ENCODE measurements around the gene TSHZ2.

TSHZ2 gene

GRCh38 chr20:53130795-53131194, 158.6 kb downstream of the TSHZ2 start:
- TF ChIP-seq POLR2AphosphoS5 (IDR thresholded peaks at IDR 0.05; ENCODE audit: low read depth, low read length) (no peak), TAF1 (IDR thresholded peaks at IDR 0.05; ENCODE audit: borderline replicate concordance, insufficient read depth, low read length) (no peak), SIN3A (IDR thresholded peaks at IDR 0.05; ENCODE audit: borderline replicate concordance, insufficient read depth, low read length) (no peak), FOXP2 (optimal IDR thresholded peaks at IDR 0.05; ENCODE audit: borderline replicate concordance, extremely low read depth, extremely low read length, insufficient read depth) (no peak)
- TF ChIP-seq, protein P1, sequence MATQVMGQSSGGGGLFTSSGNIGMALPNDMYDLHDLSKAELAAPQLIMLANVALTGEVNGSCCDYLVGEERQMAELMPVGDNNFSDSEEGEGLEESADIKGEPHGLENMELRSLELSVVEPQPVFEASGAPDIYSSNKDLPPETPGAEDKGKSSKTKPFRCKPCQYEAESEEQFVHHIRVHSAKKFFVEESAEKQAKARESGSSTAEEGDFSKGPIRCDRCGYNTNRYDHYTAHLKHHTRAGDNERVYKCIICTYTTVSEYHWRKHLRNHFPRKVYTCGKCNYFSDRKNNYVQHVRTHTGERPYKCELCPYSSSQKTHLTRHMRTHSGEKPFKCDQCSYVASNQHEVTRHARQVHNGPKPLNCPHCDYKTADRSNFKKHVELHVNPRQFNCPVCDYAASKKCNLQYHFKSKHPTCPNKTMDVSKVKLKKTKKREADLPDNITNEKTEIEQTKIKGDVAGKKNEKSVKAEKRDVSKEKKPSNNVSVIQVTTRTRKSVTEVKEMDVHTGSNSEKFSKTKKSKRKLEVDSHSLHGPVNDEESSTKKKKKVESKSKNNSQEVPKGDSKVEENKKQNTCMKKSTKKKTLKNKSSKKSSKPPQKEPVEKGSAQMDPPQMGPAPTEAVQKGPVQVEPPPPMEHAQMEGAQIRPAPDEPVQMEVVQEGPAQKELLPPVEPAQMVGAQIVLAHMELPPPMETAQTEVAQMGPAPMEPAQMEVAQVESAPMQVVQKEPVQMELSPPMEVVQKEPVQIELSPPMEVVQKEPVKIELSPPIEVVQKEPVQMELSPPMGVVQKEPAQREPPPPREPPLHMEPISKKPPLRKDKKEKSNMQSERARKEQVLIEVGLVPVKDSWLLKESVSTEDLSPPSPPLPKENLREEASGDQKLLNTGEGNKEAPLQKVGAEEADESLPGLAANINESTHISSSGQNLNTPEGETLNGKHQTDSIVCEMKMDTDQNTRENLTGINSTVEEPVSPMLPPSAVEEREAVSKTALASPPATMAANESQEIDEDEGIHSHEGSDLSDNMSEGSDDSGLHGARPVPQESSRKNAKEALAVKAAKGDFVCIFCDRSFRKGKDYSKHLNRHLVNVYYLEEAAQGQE (IDR thresholded peaks at IDR 0.05; ENCODE audit: insufficient read depth in 1 of 2, low read depth in 2 of 2, low read length in 2 of 2), result no peak

GRCh38 chr20:53133125-53133524, 161.0 kb downstream of the TSHZ2 start:
- TF ChIP-seq FOXP2 (optimal IDR thresholded peaks at IDR 0.05; ENCODE audit: borderline replicate concordance, extremely low read depth, extremely low read length, insufficient read depth), result no peak
- no peak for TF ChIP-seq TAF1 (IDR thresholded peaks at IDR 0.05; ENCODE audit: borderline replicate concordance, insufficient read depth, low read length)
- no peak for TF ChIP-seq SIN3A (IDR thresholded peaks at IDR 0.05; ENCODE audit: borderline replicate concordance, insufficient read depth, low read length)
- TF ChIP-seq POLR2AphosphoS5 (IDR thresholded peaks at IDR 0.05; ENCODE audit: low read depth, low read length), result no peak

- TF ChIP-seq POLR2AphosphoS5 (IDR thresholded peaks at IDR 0.05; ENCODE audit: low read depth, low read length) (no peak), SIN3A (IDR thresholded peaks at IDR 0.05; ENCODE audit: borderline replicate concordance, insufficient read depth, low read length) (no peak), TAF1 (IDR thresholded peaks at IDR 0.05; ENCODE audit: borderline replicate concordance, insufficient read depth, low read length) (no peak), FOXP2 (optimal IDR thresholded peaks at IDR 0.05; ENCODE audit: borderline replicate concordance, extremely low read depth, extremely low read length, insufficient read depth) (no peak)
- TF ChIP-seq, protein P1 (IDR thresholded peaks at IDR 0.05; ENCODE audit: insufficient read depth in 1 of 2, low read depth in 2 of 2, low read length in 2 of 2), result no peak
Observed at GRCh38 chr20:53133628-53134027, 161.5 kb downstream of the TSHZ2 start.

- TF ChIP-seq TAF1 (IDR thresholded peaks at IDR 0.05; ENCODE audit: borderline replicate concordance, insufficient read depth, low read length) (no peak), POLR2AphosphoS5 (IDR thresholded peaks at IDR 0.05; ENCODE audit: low read depth, low read length) (no peak), FOXP2 (optimal IDR thresholded peaks at IDR 0.05; ENCODE audit: borderline replicate concordance, extremely low read depth, extremely low read length, insufficient read depth) (no peak), SIN3A (IDR thresholded peaks at IDR 0.05; ENCODE audit: borderline replicate concordance, insufficient read depth, low read length) (no peak)
- TF ChIP-seq, protein P1 (IDR thresholded peaks at IDR 0.05; ENCODE audit: insufficient read depth in 1 of 2, low read depth in 2 of 2, low read length in 2 of 2), result no peak
Observed at GRCh38 chr20:53136473-53136872, 164.3 kb downstream of the TSHZ2 start.

- TF ChIP-seq SIN3A (IDR thresholded peaks at IDR 0.05; ENCODE audit: borderline replicate concordance, insufficient read depth, low read length) (no peak), TAF1 (IDR thresholded peaks at IDR 0.05; ENCODE audit: borderline replicate concordance, insufficient read depth, low read length) (no peak), POLR2AphosphoS5 (IDR thresholded peaks at IDR 0.05; ENCODE audit: low read depth, low read length) (no peak), FOXP2 (optimal IDR thresholded peaks at IDR 0.05; ENCODE audit: borderline replicate concordance, extremely low read depth, extremely low read length, insufficient read depth) (no peak)
- TF ChIP-seq, protein P1 (IDR thresholded peaks at IDR 0.05; ENCODE audit: insufficient read depth in 1 of 2, low read depth in 2 of 2, low read length in 2 of 2), result no peak
Observed at GRCh38 chr20:53138454-53139262, 166.5 kb downstream of the TSHZ2 start.

Measured in PFSK-1 (cell line).